ENCODE results near the gene ACADL.

DNA sequence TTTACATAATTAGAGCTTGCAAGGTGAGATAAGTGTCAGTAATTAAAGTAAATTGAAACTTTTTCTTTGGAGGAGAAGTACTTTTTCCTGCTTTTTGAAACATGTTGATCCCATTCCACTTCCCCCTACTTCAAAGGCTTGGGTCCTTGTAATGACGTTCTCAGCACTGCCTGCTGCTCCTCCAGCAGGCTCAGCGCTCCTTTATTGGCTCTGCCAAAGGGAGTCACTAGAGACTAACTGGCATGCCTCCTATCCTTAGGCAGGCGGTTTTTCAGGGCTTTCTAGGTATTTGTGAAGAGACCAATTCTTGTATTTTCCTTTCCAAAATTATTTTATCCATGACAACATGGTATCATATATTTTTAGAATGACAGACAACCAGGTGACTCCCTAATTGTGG, 43.9 kb upstream of the ACADL start:
- TF ChIP-seq, protein P1, sequence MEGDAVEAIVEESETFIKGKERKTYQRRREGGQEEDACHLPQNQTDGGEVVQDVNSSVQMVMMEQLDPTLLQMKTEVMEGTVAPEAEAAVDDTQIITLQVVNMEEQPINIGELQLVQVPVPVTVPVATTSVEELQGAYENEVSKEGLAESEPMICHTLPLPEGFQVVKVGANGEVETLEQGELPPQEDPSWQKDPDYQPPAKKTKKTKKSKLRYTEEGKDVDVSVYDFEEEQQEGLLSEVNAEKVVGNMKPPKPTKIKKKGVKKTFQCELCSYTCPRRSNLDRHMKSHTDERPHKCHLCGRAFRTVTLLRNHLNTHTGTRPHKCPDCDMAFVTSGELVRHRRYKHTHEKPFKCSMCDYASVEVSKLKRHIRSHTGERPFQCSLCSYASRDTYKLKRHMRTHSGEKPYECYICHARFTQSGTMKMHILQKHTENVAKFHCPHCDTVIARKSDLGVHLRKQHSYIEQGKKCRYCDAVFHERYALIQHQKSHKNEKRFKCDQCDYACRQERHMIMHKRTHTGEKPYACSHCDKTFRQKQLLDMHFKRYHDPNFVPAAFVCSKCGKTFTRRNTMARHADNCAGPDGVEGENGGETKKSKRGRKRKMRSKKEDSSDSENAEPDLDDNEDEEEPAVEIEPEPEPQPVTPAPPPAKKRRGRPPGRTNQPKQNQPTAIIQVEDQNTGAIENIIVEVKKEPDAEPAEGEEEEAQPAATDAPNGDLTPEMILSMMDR (IDR thresholded peaks at IDR 0.05; ENCODE audit: low read depth, low read length, missing input control): no peak
- TF ChIP-seq EGR1 (IDR thresholded peaks at IDR 0.05; ENCODE audit: low read depth in 2 of 2) (no peak), HNF4A (conservative IDR thresholded peaks at IDR 0.05) (no peak), YY1 (IDR thresholded peaks at IDR 0.05) (no peak), RAD21 (IDR thresholded peaks at IDR 0.05) (no peak), RXRA (IDR thresholded peaks at IDR 0.05) (no peak), FOXA2 (IDR thresholded peaks at IDR 0.05) (no peak), GABPA (IDR thresholded peaks at IDR 0.05 in 1 of 2, conservative IDR thresholded peaks at IDR 0.05 in 1 of 2) (no peak)
